ENCODE results near the gene CACNA2D2.
"Not testable (repeated sequence)": the region's sequence is repeated elsewhere in the genome, so short reads cannot be mapped to it uniquely, and the experiment has no call there.

CACNA2D2 gene

DNA sequence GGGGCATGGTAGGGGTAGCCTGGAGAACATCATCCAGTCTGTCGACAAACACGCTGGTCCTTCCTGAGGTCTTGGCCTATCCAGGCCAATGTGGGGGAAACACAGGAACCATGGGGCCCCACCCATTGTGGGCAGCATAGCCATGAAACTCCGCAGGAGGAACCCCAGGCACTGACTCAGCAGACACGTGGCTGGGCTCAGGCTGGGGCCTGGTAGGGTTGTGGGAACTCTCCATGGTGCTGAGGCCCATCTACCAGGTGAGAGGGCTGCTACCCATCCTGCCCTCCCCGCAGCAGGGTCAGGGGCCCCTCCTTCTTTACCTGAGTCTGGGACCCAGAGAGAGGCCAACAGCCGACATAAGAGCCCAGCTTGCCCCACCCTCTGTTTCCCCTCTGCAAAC, 22.6 kb upstream of the CACNA2D2 start:
- FAIRE-seq, result no peak

DNA sequence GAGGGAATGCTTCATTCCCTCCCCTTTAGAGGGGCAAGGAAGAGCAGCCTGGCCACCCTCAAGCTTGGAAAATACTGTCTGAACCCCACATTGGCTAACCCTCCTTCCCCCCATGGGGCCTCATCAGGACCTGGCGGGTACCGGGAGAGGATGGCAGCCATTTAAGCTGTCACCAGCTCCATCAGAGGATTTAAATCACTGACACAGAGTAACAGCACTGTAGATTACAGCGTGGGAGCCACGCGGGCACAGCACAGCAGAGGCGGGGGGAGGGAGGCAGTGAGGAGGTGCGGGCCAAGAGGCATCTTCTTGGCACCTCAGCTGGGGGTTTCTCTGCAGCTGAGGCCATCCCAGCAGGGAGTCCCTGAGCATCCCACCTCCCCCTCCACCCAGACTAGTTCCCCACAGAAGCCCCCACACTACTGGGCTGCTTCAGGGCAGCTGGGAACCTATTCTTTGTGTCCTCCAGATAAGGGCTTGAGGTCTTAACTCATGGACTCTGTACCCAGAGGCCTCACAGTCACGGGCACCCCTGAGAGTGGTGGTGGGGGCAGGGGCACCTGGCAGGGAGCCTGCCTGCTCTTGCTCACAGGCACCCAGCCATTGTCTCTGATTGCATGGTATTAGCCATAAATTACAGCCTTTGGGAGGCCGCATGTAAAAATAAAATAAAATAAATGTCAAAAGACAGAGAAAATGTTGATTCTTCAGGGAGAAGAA, 21.9 kb upstream of the CACNA2D2 start:
- FAIRE-seq, result no peak

DNA sequence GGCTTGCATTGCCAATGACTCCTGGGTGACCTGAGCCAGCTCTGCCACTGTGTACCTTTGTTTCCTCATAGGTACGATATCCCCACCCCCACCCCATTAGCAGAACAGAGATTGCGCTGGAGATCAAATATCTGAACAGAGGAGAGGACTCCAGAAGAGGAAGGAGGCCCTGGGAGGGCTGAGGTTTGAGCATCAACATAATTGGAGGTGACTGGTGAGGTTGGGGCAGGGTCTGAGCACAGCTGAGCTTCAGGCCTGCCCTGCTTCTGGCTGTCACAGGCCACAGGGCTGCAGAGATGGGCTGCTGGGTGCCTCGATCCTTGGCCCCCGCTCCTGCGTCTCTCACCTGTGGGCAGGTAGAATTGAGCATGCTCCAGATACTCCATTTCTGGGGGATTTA, 21.3 kb upstream of the CACNA2D2 start:
- FAIRE-seq, result no peak

DNA sequence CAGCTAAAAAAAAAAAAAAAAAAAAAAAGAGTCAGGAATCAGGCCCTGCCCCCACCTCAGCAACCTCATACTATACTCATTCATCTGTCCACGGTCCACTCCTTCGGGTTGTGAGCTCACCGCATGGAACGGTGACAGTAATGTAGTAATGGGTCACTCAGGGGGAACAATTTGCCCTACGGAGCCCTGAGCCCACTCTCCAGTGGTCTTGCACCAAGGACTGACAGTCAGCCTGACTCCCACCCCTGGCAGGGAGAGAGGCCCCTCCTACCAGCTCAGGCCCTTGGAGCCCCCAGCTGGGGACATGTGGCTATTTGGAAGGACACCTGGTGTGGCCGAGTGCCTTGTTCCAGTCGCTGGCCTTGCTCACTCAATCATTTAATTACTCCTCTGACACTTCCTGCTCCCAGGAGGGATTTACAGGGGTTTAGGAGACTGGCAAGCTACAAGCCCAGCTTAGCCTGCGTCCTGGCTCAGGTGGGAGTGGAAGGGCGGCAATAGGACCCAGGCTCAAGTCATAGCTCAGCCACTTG, 19.9 kb upstream of the CACNA2D2 start:
- no peak for FAIRE-seq

DNA sequence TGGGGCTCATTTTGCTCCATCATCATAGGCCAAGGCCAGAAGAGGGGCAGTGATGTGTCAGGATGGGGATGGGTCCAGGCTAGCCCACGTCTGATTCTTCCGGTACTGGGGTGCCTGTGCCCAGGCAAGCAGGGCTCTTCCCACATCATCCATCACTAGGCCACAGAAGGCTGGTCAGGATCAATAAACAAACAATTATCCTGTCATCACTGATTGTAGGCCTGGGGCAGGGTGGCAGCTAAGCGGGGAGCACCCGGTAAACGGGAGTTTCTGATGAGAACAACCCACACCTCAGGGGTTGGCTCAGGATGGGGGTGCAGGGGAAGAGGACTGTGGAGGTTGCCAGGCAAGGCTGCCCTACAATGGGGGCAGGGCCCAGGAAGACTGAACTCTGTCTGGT, 18.1 kb upstream of the CACNA2D2 start:
- no peak for FAIRE-seq

DNA sequence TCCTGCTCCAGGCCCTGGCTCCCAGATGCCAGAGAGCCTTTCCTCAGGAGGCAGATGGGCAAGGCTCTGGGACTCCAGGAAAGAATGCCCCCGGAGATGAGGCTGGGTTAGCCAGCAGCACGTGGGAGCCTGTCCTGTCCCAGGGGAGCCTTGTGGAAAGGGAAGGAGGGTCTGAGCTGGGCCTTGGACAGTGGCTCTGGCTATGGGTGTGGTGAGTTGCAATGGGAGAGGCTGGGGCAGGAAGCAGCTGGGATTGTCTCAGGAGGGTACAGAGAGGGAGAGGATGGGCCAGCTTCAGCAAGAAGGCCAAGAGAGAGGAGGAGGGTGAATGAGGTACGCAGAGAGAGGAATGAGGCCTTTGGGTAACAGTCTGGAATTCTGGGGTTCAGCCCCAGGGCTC, 17.4 kb upstream of the CACNA2D2 start:
- no peak for FAIRE-seq

DNA sequence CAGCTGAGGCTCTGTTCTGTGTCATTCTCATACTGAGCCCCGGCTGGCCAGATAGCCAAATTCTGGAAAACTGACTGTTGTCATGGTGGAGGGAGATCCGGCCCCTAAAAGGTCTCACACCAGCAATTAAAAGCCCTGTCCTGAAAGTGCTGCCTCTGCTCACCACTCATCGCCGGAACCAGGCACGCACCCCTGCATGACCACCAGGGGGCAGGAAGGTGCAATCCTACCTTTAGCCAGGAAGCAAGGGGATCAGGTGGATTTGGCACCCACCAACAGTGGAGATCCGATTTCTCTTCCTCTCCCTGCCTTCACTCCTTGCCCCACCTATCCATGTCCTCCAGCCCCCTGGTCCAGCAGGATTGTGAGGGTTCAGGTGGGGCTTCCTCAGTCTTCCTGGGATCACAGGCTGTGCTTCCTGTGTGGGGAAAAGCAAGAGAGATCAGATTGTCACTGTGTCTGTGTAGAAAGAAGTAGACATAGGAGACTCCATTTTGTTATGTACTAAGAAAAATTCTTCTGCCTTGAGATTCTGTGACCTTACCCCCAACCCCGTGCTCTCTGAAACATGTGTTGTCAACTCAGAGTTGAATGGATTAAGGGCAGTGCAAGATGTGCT, 16.1 kb upstream of the CACNA2D2 start:
- no peak for FAIRE-seq

DNA sequence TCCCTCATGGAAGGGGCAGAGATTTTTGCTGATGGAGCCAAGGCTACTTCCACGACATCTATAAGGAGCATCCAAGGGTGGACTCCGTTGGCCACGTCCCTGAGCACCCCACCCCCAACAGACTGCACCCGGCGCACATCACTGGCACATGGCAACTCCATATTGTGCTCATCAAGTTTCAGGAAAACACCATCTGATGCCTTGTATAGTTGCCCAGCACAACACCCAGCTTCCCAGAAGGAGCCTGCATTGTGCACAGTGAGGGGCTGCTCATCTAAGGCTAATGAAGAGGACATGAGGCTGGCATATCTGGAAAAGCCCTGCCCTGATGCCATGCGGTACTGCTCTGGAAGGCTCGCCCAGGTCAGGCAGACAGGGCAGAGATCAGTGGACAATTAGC, 15.0 kb upstream of the CACNA2D2 start:
- FAIRE-seq, result no peak

DNA sequence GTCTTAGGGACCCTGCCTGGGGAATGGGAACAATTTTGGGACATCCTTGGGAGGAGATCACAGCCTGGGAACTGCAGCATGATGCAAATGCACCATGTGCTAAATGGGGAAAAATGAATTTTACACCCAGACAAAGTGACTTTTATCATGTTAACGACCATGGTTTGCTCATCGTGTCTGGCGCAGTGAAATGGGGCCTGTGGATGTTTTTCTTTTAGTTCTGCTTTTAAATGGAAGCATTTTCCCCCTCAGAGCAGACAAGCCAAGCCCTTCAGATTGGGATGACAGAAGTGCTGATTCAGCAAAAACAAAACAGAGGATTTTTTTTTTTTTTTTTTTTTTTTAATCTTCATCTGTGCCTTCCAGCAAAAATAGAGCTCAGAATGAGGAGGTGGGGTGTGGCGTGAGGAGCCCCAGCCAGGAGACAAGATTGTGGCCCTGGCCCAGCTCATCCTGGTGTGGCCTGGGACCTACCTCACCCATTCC, 14.3 kb upstream of the CACNA2D2 start:
- no peak for FAIRE-seq

DNA sequence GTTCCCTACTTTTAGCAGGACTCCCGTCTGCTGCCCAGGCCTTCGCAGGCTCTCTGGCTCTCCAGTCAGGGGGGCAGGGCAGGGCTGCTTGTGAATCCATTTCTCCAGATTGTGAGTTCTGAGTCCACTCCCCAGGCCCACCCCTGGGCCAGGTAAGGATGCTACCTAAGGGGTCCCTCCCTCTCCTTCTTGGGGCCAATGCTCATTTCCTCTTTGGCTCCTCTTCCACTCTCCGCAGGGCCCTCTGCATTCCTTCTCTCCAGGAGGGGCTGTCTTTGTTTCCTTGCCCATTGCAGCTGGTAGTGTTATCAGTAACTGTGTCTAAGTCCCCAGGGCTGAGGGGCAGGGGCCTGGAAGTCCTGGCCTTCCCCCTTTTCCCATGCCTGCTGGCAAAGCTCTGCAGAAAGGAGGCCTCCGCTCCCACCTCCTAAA, 13.0 kb upstream of the CACNA2D2 start:
- FAIRE-seq, result no peak

DNA sequence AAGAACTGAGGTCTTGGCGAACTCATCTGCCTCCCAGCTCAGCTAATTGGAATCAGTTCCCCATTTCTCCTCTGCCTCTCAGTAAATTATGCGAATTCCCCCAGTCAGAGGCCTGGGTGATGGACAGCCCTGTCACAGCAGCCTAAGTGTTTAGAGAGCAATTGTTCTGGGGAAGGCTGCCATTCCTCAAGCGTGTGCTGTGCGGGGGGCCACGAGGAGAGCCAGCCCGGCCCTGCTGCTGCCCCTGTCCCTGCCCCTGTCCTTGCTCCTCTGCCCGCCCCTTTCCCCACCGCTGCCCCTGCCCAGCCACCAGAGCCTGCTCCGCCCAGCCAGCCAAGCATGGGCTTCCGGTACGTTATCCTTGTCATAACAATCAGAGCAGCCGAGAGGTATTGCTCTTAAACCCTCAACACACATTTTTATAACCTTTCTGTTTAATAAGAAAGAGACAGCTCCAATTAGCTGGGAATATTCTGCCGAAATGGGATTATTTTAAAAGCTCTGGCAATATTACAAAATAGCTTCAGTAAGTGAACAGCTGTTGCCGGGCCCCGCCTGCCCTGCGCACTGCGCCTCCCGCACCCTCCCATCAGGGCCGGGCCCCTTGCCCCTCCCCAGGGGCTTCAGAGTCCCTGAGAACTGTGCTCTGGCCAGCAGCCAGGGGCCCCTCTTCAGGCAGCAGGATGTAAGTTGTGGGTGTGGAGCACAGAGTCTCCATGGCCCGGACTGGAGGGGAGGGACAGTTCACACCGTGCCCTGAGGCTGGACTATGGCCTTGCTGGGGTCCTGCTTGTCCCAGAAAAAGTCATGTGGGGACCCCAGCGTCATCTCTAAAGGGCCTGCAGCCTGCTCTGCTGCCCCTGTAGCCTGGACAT, 12.4 kb upstream of the CACNA2D2 start:
- FAIRE-seq, result no peak

DNA sequence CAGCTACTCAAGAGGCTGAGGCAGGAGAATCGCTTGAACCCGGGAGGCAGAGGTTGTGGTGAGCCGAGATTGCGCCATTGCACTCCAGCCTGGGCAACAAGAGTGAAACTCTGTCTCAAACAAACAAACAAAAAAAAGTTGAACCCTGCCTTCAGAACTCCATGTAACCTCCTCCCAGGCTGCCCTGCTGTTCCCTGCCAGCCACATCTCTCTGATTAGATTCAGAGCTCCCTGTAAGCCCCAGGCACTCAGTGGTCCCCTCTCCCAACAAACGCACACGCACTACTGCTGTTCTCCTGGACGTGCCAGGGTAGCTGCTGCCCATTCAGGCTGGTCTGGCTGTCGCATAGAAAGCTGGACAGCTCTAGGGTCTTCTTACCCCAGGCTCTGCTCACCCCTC, 9.5 kb upstream of the CACNA2D2 start:
- not testable (repeated sequence) for FAIRE-seq

DNA sequence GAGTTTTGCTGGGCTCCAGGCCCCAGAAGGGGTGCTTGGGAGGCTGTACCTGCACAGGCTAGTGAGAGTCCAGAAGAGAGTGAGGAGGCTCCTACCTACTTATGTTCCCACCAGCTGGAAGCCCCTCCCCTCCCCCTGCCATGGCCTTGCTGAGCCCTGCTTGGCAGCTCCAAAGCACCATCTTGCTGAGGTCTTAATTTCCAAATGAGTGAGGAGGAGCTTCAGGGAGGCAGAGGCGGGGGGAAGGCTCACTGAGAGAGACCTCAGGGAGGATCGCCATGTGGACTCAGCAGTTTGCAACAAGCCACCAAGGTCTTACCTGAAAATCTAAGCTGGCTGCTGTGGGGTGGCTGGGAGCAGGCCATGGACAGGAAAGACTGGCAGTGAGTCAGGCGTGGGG, 8.7 kb upstream of the CACNA2D2 start:
- FAIRE-seq, result no peak

DNA sequence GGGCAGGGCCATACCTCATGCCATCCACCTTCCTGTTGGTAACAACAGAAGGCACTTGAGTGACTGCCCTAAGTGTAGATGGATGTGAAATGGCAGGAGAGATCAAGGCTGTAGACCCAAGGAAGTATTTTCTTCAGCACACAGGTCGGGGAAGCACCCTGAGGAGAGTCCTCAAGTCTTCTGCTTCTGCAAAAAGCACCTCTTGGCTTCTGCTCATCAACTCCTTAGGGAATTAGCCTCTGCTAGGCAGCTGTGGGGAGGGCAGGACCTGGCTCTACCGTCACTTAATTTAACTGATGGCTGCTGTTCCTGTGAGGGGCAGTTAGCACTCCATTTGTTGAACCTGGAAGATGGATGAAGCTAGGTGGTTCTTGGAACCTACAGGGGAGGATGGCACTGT, 6.9 kb upstream of the CACNA2D2 start:
- FAIRE-seq, result no peak

DNA sequence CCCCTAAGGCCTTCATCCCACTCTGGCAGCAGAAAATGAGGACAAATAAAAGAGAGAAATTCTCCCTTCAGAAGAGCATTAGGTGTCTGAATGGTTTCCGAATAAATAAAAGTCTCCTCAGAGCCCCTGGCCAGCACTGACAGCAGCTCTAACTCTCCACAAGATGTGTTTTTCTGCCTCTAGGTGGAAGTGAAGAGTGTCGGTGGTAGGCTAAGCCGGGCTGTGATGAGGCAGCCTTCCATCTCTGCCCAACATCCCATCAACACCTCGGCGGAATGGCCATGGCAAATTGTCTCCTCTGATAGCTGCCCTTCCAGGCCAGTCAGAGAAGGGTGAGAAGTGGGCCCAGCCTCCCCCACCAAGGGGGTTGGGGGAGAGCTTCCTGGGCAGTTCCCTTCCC, 6.3 kb upstream of the CACNA2D2 start:
- FAIRE-seq, result no peak

DNA sequence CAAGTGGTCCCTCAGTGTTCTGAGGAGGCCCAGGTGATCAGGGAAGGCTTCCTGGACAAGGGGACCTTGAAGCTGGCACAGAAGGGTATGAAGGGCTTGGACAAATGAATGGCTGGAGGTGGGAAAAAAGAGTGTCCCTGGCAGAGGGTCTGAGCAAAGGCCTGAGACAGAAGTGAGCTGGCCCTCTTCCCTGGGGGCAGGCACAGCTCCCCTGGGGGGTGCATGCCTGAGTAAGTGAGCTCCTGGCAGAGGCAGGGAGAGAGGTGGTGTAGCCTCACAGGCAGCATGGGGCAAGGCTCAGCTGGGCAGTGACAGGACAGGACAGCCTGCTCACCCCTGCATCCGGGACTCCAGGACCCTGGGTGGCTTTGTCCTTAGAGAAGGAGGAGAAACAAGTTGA, 5.4 kb upstream of the CACNA2D2 start:
- no peak for FAIRE-seq

DNA sequence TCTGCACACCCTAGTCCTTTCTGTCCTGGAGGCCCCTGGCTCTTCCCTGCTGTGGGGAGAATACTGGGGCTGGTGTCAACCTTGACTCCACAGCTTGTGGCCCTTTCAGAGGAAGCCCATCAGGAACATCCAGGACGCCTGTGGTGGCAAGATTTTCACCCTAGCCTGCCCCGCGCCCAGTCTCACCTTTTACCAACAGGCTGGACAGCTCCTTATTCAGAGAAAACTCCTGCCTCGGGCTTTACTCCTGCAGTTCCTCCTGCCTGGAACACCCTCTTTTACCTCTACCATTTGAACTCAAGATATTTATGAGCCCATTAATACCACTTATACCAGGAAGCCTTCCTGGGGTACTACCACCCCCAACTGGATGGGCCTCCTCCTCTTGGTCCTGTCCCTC, 2.7 kb upstream of the CACNA2D2 start:
- FAIRE-seq, result no peak

DNA sequence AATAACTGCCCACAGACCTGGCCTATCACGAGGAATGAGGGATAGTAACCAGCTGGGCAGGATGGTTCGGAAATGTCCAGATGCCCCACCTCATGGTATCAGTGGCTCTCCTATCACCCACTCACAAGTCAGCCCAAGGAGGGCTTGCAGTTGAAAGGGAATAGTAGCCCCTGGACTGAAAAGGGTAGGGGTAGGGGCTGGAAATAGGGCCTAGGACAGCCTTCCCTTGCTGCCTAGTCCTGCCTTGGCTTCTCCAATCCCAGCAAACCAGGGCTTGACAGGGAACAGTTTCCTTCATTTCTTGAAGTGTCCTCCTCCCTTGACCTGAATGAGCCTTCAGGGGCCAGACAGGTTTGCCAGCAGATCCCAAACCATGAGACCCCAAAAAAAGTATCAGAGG, 1.2 kb upstream of the CACNA2D2 start:
- FAIRE-seq, result no peak

DNA sequence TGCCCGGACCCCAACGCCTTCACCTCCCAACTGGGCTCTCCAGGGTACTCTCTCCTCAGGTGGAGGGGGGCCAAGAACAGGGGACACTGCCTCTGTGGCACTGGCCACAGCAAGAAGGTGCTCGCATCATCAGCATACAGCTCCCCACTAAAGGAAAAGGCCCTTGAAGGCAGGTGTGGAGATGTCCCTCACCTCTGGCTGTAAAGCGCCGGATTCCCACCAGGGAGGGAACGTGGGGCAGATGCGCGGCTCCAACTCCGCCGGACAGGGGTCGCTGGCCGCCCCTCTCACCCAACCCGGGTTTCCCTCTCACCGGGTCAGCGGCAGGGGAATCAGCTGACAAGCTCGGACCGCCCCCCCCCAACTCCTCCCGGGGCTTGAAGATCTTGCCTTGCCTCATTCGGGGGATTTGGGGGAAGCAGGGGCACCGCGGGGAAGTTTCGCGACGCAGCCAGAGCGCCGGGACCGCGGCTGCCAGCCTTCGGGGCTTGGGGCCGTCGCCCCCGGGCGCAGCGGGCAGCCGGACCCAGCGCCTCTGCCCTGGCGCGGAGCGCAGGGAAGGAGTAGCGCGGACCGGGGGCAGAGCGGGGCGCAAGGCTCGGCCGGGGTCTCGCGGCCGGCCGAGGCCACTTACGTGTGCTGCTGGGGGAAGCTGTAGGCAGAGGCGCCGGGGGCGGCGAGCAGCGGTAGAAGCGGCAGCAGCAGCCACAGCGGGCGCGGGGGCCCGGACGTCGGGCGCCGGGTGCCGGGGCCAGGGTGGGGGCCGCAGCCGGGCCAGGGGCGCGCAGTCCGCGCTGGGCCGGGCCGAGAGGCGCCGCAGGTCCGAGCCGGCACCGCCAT, 630 bp downstream of the CACNA2D2 start:
- no peak for FAIRE-seq

DNA sequence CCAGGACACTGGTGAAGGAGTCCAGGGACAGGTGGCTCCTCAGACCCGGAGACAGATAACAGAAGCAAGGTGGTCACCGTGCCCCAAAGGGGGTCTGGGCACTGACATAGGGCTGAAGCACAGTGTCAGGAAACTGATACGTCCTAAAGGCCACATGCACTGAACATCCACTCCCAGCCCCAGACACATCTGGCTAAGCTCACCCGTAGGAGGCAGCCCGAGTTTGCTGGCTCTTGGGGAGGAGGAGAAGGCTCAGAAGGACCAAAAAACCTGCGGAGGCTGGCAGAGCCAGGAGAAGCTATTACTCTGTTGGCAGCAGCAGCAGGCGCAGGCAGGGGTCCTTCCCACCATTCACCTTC, 1.2 kb downstream of the CACNA2D2 start:
- no peak for FAIRE-seq

DNA sequence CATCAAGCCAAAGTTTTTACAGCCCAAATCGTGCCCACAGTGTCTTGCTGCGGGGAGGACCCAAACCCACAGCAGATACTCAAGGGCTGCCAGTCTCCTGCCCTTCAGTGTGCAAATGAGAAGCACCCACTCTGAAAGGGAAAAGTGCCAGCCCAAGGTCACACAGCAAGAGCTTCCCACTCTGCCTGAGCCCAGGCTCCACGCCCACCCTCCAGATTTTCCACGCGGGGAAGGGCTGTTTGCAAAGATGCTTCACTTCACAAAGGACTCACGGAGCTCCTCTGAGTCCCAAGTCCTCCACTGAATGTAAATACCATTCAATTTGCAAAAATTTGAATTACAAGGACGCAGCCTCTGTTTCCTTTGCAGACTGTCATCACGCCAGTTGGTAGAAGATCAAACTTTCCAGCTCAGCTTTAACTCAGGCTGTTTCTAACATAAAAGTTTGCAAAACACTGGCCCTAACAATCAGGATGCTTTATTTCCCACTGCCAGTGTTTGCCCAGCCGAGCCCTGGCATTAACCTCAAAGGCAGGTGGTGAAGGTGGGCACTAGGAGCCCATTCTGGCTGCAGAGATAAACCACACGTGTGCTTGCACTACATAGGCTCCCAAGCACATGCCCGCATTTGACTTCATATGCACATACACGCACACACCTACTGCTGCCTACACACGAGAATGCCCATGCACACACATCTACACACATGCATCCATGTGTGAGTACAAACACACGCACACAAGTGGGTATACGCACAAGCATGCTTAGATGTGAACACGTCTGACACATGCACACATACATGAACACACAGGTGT, 7.6 kb downstream of the CACNA2D2 start:
- no peak for FAIRE-seq

DNA sequence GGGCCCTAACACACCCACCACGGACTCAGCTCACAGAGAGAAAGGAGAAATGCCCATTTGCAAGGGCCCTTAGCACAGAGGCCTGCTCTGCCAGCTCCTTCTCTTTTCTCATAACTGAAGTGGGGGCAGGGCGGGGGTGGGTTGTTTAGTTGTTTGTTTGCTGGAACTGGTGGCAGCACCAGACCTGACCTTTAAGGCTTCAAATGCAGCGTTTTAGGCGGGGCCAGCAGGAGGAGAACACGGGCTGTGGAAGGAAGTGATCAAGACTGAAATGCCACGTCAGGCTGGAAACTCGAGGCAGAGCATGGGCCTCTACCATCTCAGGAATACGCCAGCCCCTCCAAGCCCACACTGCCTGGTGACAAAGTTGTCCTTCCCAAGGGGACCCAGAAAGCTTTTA, 9.3 kb downstream of the CACNA2D2 start:
- FAIRE-seq, result no peak

All from TTC549 (cell line).